Measurements from ENCODE around the gene B3GAT1.
A peak's percentile ranks its signal among the peaks of the same experiment; 100 is the strongest.

B3GAT1 gene

DNA sequence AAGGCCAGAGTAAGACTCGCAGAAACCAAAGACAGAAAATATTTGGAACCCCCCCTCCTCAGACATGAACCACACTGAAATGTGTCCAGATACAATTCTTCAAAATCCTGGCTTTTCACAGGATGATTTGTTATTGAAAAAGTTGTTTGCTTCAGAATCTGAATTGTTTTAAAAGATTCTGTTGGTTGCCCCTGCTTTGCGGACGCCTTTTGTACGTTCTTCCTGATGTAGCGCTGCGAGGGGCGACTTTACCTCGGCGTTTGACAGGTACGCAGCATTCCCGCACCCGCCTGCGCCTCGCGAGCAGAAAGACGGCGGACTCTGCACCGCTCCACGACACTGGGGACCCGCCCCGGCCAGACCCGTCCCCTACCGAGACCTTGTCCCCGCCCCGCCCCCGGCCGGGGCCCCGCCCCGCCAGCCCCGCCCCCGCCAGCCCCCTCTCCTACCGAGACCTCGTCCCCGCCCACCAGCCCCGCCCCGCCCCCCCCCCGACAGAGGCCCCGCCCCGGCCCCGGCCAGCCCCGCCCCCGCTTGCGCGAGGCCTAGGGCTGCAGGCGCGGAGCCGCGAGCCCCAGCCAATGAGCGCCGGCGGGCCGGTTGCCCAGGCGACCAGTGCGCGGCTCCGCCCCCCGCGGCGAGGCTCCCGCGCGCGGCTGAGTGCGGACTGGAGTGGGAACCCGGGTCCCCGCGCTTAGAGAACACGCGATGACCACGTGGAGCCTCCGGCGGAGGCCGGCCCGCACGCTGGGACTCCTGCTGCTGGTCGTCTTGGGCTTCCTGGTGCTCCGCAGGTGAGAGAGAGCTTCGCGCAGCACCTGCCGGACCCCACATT lies 80.5 kb downstream of the B3GAT1 start, which contains the start of gene GLB1L2:
Gene GLB1L2, plus strand, starts transcription at position 635 of the 835 bp plus-strand sequence. Its CDS starts 74 bp downstream, at position 709.
- peak; percentile 78 for DNase-seq

DNA sequence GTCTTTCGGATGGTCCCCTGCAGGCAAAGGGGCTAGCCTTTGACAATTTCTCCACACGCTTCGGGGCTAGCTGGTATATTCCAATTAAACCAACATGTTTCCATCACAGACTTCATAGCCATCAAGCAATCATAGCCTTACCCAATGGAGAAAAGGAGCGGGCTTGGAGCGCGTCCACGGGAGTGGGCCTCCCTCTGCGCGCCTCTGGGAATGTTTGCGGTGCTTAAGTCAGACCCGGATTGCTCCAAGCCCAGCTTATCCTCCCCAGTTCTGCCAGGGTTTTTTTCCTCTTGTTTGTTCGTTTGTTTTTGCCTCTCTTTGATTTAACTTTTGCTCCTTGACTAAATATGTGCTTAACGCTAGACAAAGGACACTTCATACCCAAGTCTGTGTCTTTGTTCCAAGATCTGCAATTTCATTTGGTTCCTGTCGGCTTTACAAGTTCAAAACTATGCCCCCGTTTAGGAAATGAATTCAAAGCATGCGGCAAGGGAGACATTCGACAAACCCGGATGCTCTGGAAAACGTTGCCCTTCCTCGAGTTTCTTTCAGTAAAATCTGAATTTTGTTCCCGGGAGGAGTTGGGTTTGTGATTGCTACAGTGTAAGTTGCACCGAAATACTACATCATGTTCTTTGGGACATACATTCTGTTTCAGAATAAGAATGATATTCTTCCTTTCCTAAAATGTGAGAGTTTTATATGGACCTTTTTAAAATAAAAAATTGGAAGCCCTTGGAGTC lies 81.3 kb downstream of the B3GAT1 start:
- DNase-seq, result no peak
